ENCODE measurements around the gene KCNJ6.

- TF ChIP-seq CTCF (IDR thresholded peaks at IDR 0.05 in 4 of 5, conservative IDR thresholded peaks at IDR 0.05 in 1 of 5) (no peak), POLR2A (IDR thresholded peaks at IDR 0.05) (no peak)
Observed at GRCh38 chr21:37592496-37592895, 323.8 kb downstream of the KCNJ6 start.
